ENCODE data around the gene CUX1.
"Not testable (repeated sequence)": the region's sequence is repeated elsewhere in the genome, so short reads cannot be mapped to it uniquely, and the experiment has no call there.

Gene CUX1

DNA sequence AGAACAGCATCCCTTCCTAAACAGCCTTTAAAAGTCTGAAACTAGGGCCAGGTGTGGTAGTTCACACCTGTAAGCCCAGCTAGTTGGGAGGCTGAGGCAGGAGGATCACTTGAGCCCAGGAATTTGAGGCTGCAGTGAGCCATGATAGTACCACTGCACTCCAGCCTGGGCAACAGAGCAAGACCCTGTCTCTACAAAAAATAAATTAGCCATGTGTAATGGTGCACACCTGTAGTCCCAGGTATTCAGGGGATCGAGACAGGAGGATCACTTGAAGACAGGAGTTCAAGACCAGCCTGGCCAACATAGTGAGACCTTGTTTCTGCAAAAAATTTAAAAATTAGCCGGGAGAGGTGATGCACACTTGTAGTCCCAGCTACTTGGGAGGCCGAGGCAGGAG is 325.0 kb downstream of the CUX1 start:
- DNase-seq (ENCODE audit: low read depth in 2 of 2): not testable (repeated sequence)

GRCh38 chr7:102146122-102146521 is 328.7 kb downstream of the CUX1 start:
- no peak for DNase-seq (ENCODE audit: low read depth in 2 of 2)

DNA sequence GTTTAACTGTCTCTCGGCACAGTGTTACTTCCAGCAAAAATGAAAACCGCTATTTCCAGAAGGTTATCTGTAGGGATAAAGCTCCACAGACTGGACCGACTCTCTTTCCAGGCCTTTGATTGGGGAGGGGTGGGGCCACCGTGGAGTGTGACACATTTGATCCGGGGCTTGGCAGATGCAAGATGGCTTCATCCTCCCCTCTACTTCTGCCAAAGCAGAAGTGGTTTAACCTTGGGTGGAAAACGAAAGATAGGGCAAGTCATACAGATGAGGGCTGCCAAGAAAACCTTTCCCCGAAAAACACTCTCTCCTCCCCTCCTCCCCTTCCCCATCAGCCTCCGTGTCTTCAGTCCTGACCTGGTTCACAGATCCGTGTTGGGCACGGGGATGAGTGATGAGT is 329.6 kb downstream of the CUX1 start:
- no peak for DNase-seq (ENCODE audit: low read depth in 2 of 2)

DNA sequence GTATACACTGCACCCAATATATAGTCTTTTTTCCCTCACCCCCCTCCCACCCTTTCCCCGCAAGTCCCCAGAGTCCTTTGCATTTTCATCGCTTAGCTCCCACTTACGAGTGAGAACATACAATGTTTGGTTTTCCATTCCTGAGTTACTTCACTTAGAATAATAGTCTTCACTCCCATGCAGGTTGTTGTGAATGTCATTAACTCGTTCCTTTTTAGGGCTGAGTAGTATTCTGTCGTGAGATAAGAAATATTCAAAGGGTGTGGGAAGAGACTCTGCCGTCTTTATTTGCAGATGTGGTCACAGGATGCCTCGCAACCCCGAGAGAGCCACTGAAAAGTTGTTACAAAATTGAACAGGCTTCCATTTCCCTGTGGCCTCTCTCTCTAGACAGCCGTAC is 331.4 kb downstream of the CUX1 start:
- DNase-seq (ENCODE audit: low read depth in 2 of 2): no peak

DNA sequence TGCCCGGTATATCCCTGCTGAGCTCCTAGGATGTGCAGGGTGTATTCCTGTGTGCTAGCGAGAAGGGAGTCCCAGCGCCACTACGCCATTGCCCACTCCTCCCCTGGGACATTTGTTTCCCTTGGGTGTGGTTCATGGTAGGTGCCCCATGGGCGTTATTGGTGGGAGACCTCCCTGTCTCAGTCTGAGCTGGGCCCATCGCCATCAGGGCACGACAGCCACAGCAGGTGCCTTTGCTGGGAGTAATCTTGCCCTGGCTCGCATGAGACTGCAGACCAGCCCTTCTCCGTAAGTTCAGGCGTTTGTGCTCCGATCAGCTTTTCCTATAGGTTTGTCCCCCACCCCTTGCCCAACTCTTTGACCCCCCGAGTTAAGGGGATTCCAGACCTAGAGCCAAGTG is 332.0 kb downstream of the CUX1 start:
- no peak for DNase-seq (ENCODE audit: low read depth in 2 of 2)

DNA sequence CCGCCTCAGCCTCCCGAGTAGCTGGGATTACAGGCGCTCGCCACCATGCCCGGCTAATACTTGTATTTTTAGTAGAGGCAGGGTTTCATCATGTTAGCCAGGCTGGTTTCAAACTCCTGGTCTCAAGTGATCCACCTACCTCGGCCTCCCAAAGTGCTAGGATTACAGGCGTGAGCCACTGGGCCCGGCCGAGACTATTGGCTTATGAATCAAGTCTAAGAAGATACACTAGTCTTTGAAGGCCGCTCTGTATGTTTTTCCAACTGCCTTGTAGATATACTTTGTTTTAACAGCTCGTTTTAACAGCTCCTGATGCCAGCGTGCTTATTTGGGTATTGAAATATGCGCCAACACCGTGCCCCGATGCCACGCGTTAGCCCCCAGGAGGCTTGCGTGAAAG is 332.8 kb downstream of the CUX1 start:
- no peak for DNase-seq (ENCODE audit: low read depth in 2 of 2)

- DNase-seq (ENCODE audit: low read depth in 2 of 2): no peak
These were observed 335.5 kb downstream of the CUX1 start for GRCh38 chr7:102152672-102153598.

DNA sequence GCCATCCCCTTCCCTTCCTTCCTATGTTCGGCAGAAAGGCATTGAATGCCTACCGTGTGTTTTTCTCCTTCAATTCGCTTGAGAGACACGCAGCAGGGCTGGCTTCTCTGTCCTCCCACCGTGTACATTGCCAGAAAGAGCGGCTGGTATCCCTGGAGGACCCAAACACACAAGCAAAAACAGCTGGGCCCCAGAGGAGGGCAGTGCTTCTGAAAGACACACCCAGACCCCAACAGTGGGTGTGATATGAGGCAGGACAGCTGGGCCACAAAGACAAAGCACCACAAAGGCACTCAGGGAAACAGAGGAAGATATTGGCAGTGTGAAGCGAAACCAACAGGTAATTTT is 336.1 kb downstream of the CUX1 start:
- DNase-seq (ENCODE audit: low read depth in 2 of 2): no peak

DNA sequence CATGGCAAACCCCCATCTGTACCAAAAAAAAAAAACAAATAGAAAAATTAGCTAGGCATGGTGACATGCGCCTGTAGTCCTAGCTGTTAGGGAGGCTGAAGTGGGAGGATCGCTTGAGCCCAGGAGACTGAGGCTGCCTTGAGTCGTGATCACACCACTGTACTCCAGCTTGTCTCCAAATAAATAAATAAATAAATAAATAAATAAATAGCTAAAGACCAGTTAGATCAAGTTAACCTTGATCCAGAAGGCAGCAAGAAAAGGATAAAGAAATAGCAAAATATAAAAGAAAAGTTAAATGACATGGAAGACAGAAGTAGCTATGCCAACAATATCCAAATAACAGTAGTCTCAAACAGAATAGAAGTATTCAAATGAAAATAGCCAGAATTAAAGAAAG is 337.0 kb downstream of the CUX1 start:
- DNase-seq (ENCODE audit: low read depth in 2 of 2): no peak

DNA sequence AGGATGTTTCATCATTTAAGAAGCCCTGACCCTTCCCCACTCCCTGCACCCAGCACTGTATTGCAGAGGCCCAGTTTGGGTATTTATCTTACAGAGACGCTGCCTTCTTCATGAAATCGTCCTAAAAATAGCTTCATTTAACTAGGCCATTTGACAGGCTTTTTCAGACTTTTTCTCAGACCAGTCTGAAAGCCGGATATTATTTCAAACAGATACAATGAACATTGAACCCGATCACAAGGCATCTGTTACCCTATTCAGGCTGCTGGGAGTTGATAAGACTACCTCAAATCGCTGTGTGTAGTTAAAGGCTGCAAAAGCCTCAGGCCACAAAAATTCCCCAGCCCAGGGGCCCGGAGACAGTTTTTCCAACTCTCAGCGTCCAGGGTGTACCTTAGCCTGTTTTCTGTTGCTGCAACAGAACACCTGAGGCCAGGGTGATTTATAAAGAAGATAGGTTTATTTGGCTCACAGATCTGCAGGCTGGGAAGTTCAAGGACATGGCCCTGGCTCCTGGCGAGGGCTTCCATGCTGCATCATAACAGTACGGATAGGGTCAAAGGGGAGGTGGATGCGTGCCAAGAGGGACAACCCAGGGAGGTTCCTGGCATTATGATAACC is 338.5 kb downstream of the CUX1 start:
- DNase-seq (ENCODE audit: low read depth in 2 of 2): no peak

- DNase-seq (ENCODE audit: low read depth in 2 of 2): no peak
These were observed 339.4 kb downstream of the CUX1 start for GRCh38 chr7:102156867-102157266.

DNA sequence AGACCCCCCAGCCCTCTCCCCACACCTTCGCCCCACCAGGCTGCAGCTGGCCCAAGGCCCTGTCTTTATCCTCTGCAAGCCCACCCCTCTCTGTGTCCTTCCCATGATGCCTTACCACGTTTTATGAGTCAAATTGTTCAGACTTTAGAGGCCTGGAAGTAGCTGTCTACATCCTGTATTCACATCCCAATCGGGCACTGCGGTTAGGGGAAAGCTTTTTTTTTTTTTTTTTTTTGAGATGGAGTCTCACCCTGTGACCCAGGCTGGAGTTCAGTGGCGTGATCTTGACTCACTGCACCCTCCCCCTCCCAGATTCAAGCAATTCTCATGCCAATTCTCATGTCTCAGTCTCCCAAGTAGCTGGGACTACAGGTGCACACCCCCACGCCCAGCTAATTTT is 347.7 kb downstream of the CUX1 start:
- no peak for DNase-seq (ENCODE audit: low read depth in 2 of 2)

GRCh38 chr7:102167254-102167653 is 349.8 kb downstream of the CUX1 start:
- no peak for DNase-seq (ENCODE audit: low read depth in 2 of 2)

GRCh38 chr7:102169651-102170392 is 352.4 kb downstream of the CUX1 start:
- DNase-seq (ENCODE audit: low read depth in 2 of 2): no peak

DNA sequence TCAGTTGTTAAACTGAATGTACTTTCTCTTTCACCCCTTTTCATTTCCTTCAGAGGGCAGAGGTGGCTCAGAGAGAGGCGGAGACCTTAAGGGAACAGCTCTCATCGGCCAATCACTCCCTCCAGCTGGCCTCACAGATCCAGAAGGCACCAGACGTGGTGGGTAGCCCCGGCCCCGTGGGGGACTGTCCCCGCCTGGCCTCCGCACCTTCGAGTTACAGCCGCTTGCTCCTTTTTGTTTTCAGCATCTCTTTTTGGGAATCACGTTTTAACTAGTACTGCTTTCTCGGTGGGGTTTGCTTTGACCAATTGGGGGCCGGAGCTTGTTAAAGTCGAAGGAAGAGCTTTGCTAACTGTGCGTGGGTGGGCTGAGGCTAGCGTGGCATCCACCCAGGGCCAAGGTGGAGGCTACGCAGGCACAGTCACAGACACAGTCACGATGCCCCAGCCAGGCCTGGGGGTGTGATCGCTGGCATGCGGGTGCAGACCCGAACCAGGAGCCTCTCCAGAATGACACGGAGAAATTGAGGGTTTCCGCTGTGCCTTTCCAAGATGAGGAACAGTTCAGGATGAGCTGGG is 353.1 kb downstream of the CUX1 start:
- no peak for DNase-seq (ENCODE audit: low read depth in 2 of 2)

DNA sequence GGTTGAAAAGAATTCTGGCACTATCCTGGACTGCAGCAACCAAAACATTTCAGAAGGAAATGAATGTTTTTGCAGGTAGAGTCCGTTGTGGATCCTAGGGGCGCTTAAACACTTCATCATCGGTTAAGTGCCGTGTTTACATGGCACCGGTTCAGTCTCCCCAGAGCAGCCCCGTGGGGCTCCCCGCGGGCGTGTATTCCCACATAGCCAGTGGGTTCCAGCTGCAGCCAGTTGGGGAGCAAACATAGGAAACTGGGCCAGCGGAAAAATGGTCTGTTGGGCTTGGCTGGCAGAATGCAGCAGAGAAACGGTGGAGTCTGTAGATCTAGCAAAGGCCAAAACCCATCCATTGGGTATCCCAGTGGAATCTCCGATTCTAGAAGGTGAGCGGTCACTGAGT is 356.2 kb downstream of the CUX1 start:
- DNase-seq (ENCODE audit: low read depth in 2 of 2): no peak

DNA sequence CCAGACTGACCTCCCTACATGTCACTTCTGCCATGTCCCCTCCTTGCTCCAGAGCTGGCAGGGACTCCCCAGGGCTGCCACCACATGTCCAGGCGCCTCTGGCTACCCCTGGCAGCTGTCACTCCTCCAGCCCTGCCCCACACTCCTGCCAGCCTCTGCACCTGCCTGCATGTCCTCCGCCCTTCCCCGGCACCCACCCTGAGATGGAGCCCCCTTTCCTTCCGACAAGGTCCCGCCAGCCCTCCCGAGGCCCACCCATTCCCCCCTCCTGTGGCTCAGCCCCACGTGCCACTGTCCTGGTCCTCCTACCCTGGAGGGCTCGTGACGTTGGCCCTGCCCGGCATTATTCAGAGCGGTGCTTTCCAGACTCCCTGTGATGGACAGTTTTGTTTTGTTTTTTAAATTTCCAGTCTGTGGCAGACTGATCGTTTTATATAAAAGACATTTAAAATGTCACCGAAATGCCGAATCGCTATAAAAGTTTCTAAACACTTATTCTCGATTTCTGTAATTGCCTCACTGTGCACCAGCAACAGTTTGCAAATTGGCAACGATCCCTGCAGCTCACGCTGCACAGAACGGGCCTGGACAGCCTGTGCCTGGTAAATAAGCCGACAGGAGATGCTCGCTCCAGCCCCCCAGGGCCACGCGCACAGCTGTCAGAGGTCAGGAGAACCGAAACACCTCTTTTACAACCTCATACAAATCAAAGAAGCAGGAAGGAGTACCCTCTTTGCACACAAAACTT is 358.2 kb downstream of the CUX1 start:
- no peak for DNase-seq (ENCODE audit: low read depth in 2 of 2)

DNA sequence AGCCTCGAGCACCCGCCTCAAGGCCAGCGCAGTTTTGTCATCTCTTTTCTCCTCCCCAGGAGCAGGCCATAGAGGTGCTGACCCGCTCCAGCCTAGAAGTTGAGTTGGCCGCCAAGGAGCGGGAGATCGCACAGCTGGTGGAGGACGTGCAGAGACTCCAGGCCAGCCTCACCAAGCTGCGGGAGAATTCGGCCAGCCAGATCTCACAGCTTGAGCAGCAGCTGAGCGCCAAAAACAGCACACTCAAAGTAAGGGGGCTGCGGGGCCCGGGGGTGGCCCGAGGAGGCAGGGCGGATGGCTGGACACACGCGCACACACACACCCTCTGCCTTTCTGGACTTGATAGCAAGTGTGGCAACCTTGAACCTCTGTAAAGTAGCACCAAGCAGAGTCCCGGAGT is 361.0 kb downstream of the CUX1 start:
- DNase-seq (ENCODE audit: low read depth in 2 of 2): no peak

- no peak for DNase-seq (ENCODE audit: low read depth in 2 of 2)
These were observed 363.3 kb downstream of the CUX1 start for GRCh38 chr7:102180727-102181126.

GRCh38 chr7:102181517-102181916 is 364.1 kb downstream of the CUX1 start:
- no peak for DNase-seq (ENCODE audit: low read depth in 2 of 2)

DNA sequence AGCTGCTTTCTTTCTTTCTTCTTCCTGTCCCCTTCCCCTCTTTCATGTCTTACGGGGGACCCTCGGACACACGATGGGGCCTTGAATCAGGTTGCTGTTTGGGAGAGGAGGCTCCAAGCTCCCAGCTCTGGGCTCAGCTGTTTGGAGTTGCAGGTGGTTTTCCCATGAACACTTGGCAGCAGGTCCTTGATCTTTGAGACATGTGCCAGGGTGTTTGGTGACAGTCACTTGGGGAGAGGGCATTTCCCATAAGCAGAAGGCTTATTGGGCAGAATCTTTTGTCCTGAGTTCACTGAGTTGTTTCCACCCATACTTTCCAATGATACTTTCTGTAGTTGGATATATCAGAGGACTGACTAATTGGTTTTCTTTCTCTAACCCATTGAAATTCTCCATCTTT is 364.6 kb downstream of the CUX1 start:
- no peak for DNase-seq (ENCODE audit: low read depth in 2 of 2)

DNA sequence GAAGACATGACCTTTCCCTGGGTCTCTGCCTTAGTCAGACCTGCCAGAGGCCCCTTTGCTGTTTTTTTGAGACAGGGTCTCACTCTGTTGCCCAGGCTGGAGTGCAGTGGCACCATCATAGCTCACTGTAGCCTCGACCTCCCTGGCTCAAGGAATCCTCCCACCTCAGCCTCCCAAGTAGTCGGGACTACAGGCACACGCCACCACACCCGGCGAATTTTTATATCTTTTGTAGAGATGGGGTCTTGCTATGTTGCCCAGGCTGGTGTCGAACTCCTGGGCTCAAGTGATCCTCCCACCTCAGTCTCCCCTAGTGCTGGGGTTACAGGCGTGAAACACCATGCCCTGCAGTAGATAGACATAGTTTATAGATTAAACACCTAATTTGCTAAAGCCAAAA is 366.4 kb downstream of the CUX1 start:
- DNase-seq (ENCODE audit: low read depth in 2 of 2): not testable (repeated sequence)

Measured in stimulated activated CD8-positive, alpha-beta memory T cell treated with anti-CD3 and anti-CD28 coated beads, Interleukin-7, amount 100 ng/mL, for 4 hours (primary cell).